ENCODE measurements around the gene IRAK3. TPM values are rescaled to one million over a fixed set of nuclear protein-coding genes. Genes with fewer than 3 reads are reported as not detected.
"Not testable (repeated sequence)": the region's sequence is repeated elsewhere in the genome, so short reads cannot be mapped to it uniquely, and the experiment has no call there.

IRAK3 gene
- total RNA-seq, 1 experiment from 2014 or later, result 0.70 TPM

DNA sequence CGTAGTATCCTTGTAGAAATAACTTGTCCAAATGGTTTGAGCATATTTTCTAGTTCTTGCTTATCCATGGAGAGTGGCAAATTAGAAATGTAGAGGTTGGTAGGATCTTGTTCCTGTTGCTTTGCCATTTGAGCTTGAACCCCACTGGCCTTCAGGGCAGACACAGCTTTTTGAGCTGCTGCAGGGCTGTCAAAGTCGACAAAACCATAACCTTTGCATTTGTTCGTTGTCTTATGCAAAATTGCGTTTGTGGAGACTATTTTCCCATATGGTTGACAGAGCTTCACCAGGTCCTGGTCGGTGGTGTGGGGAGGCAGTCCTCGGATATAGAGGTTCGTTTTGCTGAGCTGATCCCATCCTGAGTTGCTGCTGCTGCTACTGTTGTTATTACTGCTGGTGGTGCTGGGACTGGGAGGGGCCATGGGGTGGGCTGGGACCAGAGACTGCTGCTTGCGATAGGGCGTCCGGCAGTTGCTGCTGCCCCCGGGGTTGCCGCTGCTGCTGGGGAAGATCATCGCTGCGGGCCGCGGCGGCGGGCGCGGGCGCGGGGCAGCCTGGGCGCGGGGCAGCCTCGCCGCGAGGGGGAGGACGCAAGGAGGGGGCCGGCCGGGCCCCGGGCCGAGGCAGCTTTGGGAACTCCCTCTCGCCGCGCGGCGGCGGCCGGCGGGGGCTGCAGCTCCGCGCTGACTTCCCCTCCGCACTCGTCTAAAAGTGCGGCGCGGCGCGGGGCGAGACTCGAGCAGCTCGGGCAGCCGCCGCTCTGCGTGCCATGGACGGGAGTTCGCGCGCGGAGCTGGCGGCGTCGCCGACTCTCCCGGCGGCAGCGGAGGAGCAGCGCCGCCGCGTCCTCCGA lies 46.0 kb downstream of the IRAK3 start:
- CTCF ChIA-PET, result interaction anchor here (0.7 to 1.9 kb wide), 6 partner anchors 11 to 117 kb away, joined by 3 to 7 read pairs (median 4); partner anchors contain the start of gene TMBIM4
- POLR2A ChIA-PET, H3K27ac Mint-ChIP-seq: not testable (repeated sequence)

DNA sequence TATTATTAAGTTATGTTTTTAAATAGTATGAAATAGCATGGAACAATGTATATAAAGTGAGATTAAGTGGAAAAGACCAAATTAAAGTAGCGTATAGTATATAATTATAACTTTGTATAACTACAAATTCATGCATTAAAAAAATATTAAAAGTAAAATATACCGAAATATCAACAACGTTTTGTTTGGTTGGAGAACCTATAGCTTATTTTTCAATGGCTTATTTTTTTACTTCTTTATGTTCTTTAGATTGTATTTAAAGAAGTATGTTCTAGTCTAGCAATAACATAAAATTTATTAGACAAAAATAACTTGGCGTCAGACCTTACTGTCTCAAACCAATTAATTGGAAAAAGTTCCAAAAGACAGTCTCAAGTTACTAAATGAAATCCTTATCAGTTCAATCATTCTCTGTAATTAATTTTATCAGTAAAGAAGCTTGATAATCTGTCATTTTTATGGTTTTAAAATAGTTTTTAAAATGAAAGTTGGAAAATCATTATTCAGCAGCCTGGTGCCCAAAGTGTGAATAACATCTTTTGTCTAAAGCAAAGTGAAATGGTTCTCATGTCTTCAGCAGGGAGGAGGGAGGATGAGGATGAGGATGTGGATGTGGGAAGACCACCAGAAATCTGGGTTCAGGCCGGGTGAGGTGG lies 46.7 kb downstream of the IRAK3 start:
- Mint-ChIP-seq H3K36me3 (no peaks in the 10 kb centered on the region), H3K4me1 (peaks cover 34% of the 10 kb centered on the region), H3K4me3 (peak overlapping the region; percentile 55), H3K9me3 (no peaks in the 10 kb centered on the region), H3K27me3 (ENCODE audit: low read depth) (peaks cover 6% of the 10 kb centered on the region; the same call in 1 of the 2 replicates), H3K27ac (no peak overlapping the region)
- ChIA-PET CTCF (interaction anchor here (0.7 to 1.9 kb wide), 6 partner anchors 11 to 116 kb away, joined by 3 to 7 read pairs (median 4); partner anchors contain the start of gene TMBIM4), POLR2A (no interaction called here)
- ATAC-seq (no peak), DNase-seq (ENCODE audit: low spot score) (no peak)
- TF ChIP-seq SOX15 (CRISPR knock-in tag; IDR thresholded peaks at IDR 0.05), result no peak
- no peak for TF ChIP-seq IRF2 (CRISPR knock-in tag; IDR thresholded peaks at IDR 0.05; ENCODE audit: borderline replicate concordance, low read depth)
- no peak for TF ChIP-seq NR1H2 (CRISPR knock-in tag; IDR thresholded peaks at IDR 0.05)
- TF ChIP-seq, protein P1, sequence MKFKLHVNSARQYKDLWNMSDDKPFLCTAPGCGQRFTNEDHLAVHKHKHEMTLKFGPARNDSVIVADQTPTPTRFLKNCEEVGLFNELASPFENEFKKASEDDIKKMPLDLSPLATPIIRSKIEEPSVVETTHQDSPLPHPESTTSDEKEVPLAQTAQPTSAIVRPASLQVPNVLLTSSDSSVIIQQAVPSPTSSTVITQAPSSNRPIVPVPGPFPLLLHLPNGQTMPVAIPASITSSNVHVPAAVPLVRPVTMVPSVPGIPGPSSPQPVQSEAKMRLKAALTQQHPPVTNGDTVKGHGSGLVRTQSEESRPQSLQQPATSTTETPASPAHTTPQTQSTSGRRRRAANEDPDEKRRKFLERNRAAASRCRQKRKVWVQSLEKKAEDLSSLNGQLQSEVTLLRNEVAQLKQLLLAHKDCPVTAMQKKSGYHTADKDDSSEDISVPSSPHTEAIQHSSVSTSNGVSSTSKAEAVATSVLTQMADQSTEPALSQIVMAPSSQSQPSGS (CRISPR knock-in tag; IDR thresholded peaks at IDR 0.05; ENCODE audit: borderline replicate concordance, low read depth), result no peak
- TF ChIP-seq, protein P2, sequence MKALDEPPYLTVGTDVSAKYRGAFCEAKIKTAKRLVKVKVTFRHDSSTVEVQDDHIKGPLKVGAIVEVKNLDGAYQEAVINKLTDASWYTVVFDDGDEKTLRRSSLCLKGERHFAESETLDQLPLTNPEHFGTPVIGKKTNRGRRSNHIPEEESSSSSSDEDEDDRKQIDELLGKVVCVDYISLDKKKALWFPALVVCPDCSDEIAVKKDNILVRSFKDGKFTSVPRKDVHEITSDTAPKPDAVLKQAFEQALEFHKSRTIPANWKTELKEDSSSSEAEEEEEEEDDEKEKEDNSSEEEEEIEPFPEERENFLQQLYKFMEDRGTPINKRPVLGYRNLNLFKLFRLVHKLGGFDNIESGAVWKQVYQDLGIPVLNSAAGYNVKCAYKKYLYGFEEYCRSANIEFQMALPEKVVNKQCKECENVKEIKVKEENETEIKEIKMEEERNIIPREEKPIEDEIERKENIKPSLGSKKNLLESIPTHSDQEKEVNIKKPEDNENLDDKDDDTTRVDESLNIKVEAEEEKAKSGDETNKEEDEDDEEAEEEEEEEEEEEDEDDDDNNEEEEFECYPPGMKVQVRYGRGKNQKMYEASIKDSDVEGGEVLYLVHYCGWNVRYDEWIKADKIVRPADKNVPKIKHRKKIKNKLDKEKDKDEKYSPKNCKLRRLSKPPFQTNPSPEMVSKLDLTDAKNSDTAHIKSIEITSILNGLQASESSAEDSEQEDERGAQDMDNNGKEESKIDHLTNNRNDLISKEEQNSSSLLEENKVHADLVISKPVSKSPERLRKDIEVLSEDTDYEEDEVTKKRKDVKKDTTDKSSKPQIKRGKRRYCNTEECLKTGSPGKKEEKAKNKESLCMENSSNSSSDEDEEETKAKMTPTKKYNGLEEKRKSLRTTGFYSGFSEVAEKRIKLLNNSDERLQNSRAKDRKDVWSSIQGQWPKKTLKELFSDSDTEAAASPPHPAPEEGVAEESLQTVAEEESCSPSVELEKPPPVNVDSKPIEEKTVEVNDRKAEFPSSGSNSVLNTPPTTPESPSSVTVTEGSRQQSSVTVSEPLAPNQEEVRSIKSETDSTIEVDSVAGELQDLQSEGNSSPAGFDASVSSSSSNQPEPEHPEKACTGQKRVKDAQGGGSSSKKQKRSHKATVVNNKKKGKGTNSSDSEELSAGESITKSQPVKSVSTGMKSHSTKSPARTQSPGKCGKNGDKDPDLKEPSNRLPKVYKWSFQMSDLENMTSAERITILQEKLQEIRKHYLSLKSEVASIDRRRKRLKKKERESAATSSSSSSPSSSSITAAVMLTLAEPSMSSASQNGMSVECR (CRISPR knock-in tag; IDR thresholded peaks at IDR 0.05; ENCODE audit: borderline replicate concordance), result no peak
- no peak for TF ChIP-seq FOXK1 (CRISPR knock-in tag; IDR thresholded peaks at IDR 0.05)
- TF ChIP-seq, protein P3, sequence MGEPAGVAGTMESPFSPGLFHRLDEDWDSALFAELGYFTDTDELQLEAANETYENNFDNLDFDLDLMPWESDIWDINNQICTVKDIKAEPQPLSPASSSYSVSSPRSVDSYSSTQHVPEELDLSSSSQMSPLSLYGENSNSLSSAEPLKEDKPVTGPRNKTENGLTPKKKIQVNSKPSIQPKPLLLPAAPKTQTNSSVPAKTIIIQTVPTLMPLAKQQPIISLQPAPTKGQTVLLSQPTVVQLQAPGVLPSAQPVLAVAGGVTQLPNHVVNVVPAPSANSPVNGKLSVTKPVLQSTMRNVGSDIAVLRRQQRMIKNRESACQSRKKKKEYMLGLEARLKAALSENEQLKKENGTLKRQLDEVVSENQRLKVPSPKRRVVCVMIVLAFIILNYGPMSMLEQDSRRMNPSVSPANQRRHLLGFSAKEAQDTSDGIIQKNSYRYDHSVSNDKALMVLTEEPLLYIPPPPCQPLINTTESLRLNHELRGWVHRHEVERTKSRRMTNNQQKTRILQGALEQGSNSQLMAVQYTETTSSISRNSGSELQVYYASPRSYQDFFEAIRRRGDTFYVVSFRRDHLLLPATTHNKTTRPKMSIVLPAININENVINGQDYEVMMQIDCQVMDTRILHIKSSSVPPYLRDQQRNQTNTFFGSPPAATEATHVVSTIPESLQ (CRISPR knock-in tag; IDR thresholded peaks at IDR 0.05), result no peak
- TF ChIP-seq NFE2L1 (CRISPR knock-in tag; IDR thresholded peaks at IDR 0.05), result no peak
- TF ChIP-seq RELA (CRISPR knock-in tag; IDR thresholded peaks at IDR 0.05; ENCODE audit: borderline replicate concordance), result no peak
- TF ChIP-seq OVOL2 (CRISPR knock-in tag; IDR thresholded peaks at IDR 0.05; ENCODE audit: borderline replicate concordance), result no peak
- TF ChIP-seq, protein P4, sequence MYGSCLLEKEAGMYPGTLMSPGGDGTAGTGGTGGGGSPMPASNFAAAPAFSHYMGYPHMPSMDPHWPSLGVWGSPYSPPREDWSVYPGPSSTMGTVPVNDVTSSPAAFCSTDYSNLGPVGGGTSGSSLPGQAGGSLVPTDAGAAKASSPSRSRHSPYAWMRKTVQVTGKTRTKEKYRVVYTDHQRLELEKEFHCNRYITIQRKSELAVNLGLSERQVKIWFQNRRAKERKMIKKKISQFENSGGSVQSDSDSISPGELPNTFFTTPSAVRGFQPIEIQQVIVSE (CRISPR knock-in tag; IDR thresholded peaks at IDR 0.05; ENCODE audit: borderline replicate concordance), result no peak
- TF ChIP-seq ATF1 (CRISPR knock-in tag; IDR thresholded peaks at IDR 0.05), result no peak
- TF ChIP-seq, protein P5, sequence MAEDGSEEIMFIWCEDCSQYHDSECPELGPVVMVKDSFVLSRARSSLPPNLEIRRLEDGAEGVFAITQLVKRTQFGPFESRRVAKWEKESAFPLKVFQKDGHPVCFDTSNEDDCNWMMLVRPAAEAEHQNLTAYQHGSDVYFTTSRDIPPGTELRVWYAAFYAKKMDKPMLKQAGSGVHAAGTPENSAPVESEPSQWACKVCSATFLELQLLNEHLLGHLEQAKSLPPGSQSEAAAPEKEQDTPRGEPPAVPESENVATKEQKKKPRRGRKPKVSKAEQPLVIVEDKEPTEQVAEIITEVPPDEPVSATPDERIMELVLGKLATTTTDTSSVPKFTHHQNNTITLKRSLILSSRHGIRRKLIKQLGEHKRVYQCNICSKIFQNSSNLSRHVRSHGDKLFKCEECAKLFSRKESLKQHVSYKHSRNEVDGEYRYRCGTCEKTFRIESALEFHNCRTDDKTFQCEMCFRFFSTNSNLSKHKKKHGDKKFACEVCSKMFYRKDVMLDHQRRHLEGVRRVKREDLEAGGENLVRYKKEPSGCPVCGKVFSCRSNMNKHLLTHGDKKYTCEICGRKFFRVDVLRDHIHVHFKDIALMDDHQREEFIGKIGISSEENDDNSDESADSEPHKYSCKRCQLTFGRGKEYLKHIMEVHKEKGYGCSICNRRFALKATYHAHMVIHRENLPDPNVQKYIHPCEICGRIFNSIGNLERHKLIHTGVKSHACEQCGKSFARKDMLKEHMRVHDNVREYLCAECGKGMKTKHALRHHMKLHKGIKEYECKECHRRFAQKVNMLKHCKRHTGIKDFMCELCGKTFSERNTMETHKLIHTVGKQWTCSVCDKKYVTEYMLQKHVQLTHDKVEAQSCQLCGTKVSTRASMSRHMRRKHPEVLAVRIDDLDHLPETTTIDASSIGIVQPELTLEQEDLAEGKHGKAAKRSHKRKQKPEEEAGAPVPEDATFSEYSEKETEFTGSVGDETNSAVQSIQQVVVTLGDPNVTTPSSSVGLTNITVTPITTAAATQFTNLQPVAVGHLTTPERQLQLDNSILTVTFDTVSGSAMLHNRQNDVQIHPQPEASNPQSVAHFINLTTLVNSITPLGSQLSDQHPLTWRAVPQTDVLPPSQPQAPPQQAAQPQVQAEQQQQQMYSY (CRISPR knock-in tag; IDR thresholded peaks at IDR 0.05), result no peak
- no peak for TF ChIP-seq ZNF671 (CRISPR knock-in tag; IDR thresholded peaks at IDR 0.05)
- TF ChIP-seq RORB (CRISPR knock-in tag; IDR thresholded peaks at IDR 0.05), result no peak
- TF ChIP-seq, protein P6, sequence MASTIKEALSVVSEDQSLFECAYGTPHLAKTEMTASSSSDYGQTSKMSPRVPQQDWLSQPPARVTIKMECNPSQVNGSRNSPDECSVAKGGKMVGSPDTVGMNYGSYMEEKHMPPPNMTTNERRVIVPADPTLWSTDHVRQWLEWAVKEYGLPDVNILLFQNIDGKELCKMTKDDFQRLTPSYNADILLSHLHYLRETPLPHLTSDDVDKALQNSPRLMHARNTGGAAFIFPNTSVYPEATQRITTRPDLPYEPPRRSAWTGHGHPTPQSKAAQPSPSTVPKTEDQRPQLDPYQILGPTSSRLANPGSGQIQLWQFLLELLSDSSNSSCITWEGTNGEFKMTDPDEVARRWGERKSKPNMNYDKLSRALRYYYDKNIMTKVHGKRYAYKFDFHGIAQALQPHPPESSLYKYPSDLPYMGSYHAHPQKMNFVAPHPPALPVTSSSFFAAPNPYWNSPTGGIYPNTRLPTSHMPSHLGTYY (CRISPR knock-in tag; IDR thresholded peaks at IDR 0.05), result no peak
- TF ChIP-seq, protein P7, sequence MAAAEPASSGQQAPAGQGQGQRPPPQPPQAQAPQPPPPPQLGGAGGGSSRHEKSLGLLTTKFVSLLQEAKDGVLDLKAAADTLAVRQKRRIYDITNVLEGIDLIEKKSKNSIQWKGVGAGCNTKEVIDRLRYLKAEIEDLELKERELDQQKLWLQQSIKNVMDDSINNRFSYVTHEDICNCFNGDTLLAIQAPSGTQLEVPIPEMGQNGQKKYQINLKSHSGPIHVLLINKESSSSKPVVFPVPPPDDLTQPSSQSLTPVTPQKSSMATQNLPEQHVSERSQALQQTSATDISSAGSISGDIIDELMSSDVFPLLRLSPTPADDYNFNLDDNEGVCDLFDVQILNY (CRISPR knock-in tag; IDR thresholded peaks at IDR 0.05), result no peak

More for the DNA sequence above, 46.0 kb downstream of the IRAK3 start:
- DNase-seq (ENCODE audit: low spot score), result peak; percentile 70
- H3K27me3 Mint-ChIP-seq (ENCODE audit: low read depth); H3K36me3 Mint-ChIP-seq; H3K9me3 Mint-ChIP-seq: not testable (repeated sequence)
- 0 out of 2 replicates have a peak, but pooled peaks have one; percentile 20 for TF ChIP-seq FOXP1 (CRISPR knock-in tag; IDR thresholded peaks at IDR 0.05; ENCODE audit: borderline replicate concordance)
- peak; percentile 88 for ATAC-seq
- Mint-ChIP-seq H3K4me3 (peak overlapping the region; percentile 58), H3K4me1 (peaks cover 34% of the 10 kb centered on the region)
